ENCODE results near the gene DNMT3A.

The DNMT3A gene

GRCh38 chr2:25335971-25336370 lies 5.8 kb downstream of the DNMT3A start:
- POLR2A ChIA-PET = no interaction called here
- no peak for DNase-seq (ENCODE audit: low read depth, low spot score)
- TF ChIP-seq CTCF (IDR thresholded peaks at IDR 0.05; ENCODE audit: insufficient read depth, low read length, missing control alignments) = no peak
- CTCF ChIA-PET = interaction anchor here (1.6 kb wide), 1 partner anchor 11 kb away, joined by 3 read pairs; no protein-coding TSS in a partner anchor
- no peak overlapping the region for H3K4me3 ChIP-seq (ENCODE audit: low read depth, low read length)

DNA sequence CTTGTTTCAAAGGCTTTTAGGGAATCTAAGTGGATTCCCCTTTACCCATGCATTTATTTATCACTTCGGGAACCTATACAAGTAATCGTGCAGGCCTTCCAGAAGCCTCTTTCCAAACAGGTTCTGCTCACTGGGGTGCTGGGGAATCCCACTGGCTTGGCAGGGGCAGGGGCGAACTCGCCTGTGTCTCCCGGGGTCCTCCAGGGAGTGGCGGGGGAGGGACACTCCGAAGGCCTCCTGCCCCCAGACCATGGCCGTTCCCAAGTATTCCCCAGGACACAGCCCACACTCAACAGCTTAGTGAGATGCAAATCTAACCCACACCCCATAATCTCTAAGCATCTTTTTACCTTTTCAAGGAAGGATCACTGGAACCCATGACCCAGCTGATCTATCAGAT lies 6.5 kb downstream of the DNMT3A start:
- H3K4me3 ChIP-seq (ENCODE audit: low read depth, low read length) = no peak overlapping the region
- ChIA-PET CTCF (no interaction called here), POLR2A (no interaction called here)
- DNase-seq (ENCODE audit: low read depth, low spot score) = no peak
- TF ChIP-seq CTCF (IDR thresholded peaks at IDR 0.05; ENCODE audit: insufficient read depth, low read length, missing control alignments) = no peak

DNA sequence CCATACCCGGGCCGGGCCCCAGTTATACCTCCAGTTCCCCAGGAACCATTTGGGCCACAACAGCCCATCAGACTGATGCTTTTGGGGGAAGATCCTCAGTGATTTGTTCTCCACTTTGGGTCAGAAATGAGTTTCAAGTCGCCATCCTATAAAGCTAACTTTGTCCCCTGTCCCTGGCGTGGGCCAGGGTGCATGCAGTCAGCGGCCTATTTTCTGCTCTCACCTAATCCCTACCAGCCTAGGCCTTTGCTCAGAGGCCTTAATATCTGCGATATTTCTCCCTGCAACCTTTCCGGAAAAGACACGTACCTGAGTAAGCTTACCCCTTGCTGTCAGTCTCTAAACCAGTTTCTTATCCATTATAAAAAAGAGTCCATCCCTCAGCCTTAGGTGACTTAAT lies 7.2 kb downstream of the DNMT3A start:
- ChIA-PET CTCF (interaction anchor here (0.8 to 2.0 kb wide), 2 partner anchors 7 to 27 kb away, joined by 3 to 8 read pairs; partner anchors contain the start of gene DNMT3A), POLR2A (no interaction called here)
- TF ChIP-seq CTCF (IDR thresholded peaks at IDR 0.05; ENCODE audit: insufficient read depth, low read length, missing control alignments) = no peak
- H3K4me3 ChIP-seq (ENCODE audit: low read depth, low read length) = no peak overlapping the region
- no peak for DNase-seq (ENCODE audit: low read depth, low spot score)

DNA sequence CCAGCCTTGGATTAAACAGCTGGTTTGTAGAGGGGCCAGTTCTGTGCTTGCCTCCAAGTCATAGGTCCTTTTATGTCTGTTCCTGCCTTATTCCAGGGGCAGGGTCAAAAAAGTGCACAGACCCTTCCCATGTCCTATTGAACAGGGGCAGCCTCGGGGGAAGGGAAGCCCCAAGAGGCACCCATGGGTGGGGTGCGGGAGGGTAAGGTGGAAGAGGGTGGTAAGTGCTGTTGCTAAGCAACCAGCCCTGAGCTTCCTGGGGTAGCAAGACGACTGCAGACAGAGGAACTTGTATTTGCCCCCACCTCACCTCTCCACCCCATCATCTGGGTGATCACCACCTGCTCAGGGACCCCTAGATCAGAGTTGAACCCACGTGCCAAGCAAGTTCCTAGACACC lies 7.7 kb downstream of the DNMT3A start:
- ChIA-PET CTCF (interaction anchor here (0.8 to 2.0 kb wide), 2 partner anchors 8 to 28 kb away, joined by 3 to 8 read pairs; partner anchors contain the start of gene DNMT3A), POLR2A (no interaction called here)
- no peak for DNase-seq (ENCODE audit: low read depth, low spot score)
- H3K4me3 ChIP-seq (ENCODE audit: low read depth, low read length) = no peak overlapping the region
- TF ChIP-seq CTCF (IDR thresholded peaks at IDR 0.05; ENCODE audit: insufficient read depth, low read length, missing control alignments) = no peak

- ChIA-PET POLR2A (no interaction called here), CTCF (no interaction called here)
- DNase-seq (ENCODE audit: low read depth, low spot score) = no peak
These were observed 9.2 kb downstream of the DNMT3A start for GRCh38 chr2:25332571-25332970.

GRCh38 chr2:25331686-25332365 lies 9.9 kb downstream of the DNMT3A start:
- POLR2A ChIA-PET = no interaction called here
- CTCF ChIA-PET = no interaction called here
- no peak overlapping the region for H3K4me3 ChIP-seq (ENCODE audit: low read depth, low read length)
- no peak for DNase-seq (ENCODE audit: low read depth, low spot score)
- TF ChIP-seq CTCF (IDR thresholded peaks at IDR 0.05; ENCODE audit: insufficient read depth, low read length, missing control alignments) = no peak

More at GRCh38 chr2:25332571-25332970, 9.2 kb downstream of the DNMT3A start:
- no peak overlapping the region for H3K4me3 ChIP-seq (ENCODE audit: low read depth, low read length)
- TF ChIP-seq CTCF (IDR thresholded peaks at IDR 0.05; ENCODE audit: insufficient read depth, low read length, missing control alignments) = no peak
